Osteoblast (primary cell): Measurements from ENCODE around the gene ZNRF2. TPM values are rescaled to one million over a fixed set of nuclear protein-coding genes. Genes with fewer than 3 reads are reported as not detected.

Source experiments
- DNase-seq: peaks from one replicate; pipeline ENCODE4 v3.0.0; 2011; ENCODE audit warnings: low spot score, mixed read lengths; ENCODE audit not compliant: insufficient read length; ENCODE audit errors: missing footprints
- H2AFZ ChIP-seq: 2 replicates; pipeline ENCODE4 v1.6.0; 2011; ENCODE audit warnings: mild to moderate bottlenecking, low read length
- H3K27ac ChIP-seq: 2 replicates; pipeline ENCODE4 v1.5.1; 2011; ENCODE audit warnings: mild to moderate bottlenecking, low read depth, low read length, moderate library complexity
- H3K27me3 ChIP-seq: 2 replicates; pipeline ENCODE4 v1.6.0; 2012; ENCODE audit warnings: mild to moderate bottlenecking, control low read depth, inconsistent platforms, low read length, moderate library complexity; ENCODE audit not compliant: insufficient read depth
- H3K36me3 ChIP-seq: 2 replicates; pipeline ENCODE4 v1.5.1; 2011; ENCODE audit warnings: mild to moderate bottlenecking, low read length, control low read depth, moderate library complexity; ENCODE audit not compliant: insufficient read depth
- H3K4me1 ChIP-seq: 2 replicates; pipeline ENCODE4 v1.5.1; 2011; ENCODE audit warnings: mild to moderate bottlenecking, low read length, control low read depth, moderate library complexity; ENCODE audit not compliant: insufficient read depth
- H3K4me2 ChIP-seq: 2 replicates; pipeline ENCODE4 v1.6.0; 2011; ENCODE audit warnings: mild to moderate bottlenecking, low read length; ENCODE audit not compliant: insufficient read depth
- H3K4me3 ChIP-seq: fragments of 200-600 bp; sonication (generic); 3 replicates; pipeline ENCODE4 v1.5.1; 2012; ENCODE audit warnings: mild to moderate bottlenecking, low read length, inconsistent platforms; ENCODE audit not compliant: insufficient read depth
- H3K79me2 ChIP-seq: 2 replicates; pipeline ENCODE4 v1.6.0; 2012; ENCODE audit warnings: mild to moderate bottlenecking, low read length, control low read depth, inconsistent platforms; ENCODE audit not compliant: insufficient read depth
- H3K9me3 ChIP-seq: 2 replicates; pipeline ENCODE4 v1.5.1; 2011; ENCODE audit warnings: low read depth, low read length, control low read depth
- H4K20me1 ChIP-seq: 2 replicates; pipeline ENCODE4 v1.6.0; 2012; ENCODE audit warnings: mild to moderate bottlenecking, low read length, control low read depth; ENCODE audit not compliant: insufficient read depth
- total RNA-seq: library from RNA; depleted of rRNA; stranded (reverse); fragments of >200 nt; gene quantifications from 2 replicates; pipeline ENCODE4 v1.2.3, GENCODE V29; 2012
- TF ChIP-seq, protein P1 (sequence below): IDR thresholded peaks from 2 replicates; pipeline ENCODE4 v1.5.1; 2011; ENCODE audit warnings: mild to moderate bottlenecking, low read depth, low read length, moderate library complexity; ENCODE audit errors: extremely low read depth

ZNRF2 gene
- total RNA-seq, 1 donor = 12.7 TPM

DNA sequence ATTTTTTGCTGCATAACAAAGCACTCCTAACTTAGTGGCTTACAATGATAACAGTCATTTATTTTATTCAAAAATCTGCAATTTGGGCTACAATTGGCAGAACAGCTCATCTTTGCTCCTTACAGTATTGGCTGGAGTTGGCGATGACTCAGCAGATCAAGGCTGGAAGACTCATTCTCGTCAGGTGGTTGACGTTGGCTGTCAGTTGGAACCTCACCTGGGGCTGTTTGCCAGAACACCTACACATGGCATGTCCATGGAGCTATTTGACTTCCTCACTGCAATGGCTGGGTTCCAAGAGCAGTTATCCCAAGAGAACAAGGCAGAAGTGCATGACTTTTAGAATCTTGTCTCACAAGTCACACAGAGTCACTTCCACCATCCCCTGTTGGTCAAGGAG, 119.1 kb downstream of the ZNRF2 start:
- TF ChIP-seq, protein P1, sequence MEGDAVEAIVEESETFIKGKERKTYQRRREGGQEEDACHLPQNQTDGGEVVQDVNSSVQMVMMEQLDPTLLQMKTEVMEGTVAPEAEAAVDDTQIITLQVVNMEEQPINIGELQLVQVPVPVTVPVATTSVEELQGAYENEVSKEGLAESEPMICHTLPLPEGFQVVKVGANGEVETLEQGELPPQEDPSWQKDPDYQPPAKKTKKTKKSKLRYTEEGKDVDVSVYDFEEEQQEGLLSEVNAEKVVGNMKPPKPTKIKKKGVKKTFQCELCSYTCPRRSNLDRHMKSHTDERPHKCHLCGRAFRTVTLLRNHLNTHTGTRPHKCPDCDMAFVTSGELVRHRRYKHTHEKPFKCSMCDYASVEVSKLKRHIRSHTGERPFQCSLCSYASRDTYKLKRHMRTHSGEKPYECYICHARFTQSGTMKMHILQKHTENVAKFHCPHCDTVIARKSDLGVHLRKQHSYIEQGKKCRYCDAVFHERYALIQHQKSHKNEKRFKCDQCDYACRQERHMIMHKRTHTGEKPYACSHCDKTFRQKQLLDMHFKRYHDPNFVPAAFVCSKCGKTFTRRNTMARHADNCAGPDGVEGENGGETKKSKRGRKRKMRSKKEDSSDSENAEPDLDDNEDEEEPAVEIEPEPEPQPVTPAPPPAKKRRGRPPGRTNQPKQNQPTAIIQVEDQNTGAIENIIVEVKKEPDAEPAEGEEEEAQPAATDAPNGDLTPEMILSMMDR = no peak
- Histone ChIP-seq H3K27me3 (no peaks in the 10 kb centered on the region), H3K9me3 (no peaks in the 10 kb centered on the region), H2AFZ (no peak overlapping the region), H3K27ac (no peak overlapping the region), H3K4me3 (no peak overlapping the region), H3K36me3 (no peaks in the 10 kb centered on the region), H3K4me1 (no peaks in the 10 kb centered on the region), H3K4me2 (no peak overlapping the region), H3K79me2 (no peaks in the 10 kb centered on the region), H4K20me1 (no peaks in the 10 kb centered on the region)
- DNase-seq = no peak

DNA sequence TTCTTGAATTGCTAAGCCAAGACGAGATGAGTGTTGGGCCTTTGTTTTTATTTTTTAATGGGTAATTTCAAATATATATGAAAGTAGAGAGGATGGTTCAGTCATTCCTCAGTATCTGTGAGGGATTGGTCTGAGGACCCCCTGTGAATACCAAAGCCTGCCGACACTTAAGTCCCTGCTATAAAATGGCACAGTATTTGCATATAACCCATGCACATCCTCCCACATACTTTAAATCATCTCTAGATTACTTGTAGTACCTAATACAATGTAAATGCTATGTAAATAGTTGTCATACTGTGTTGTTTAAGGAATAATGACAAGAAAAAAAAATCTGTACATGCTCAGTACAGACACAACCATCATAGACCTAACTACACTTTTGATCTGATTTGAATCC, 120.8 kb downstream of the ZNRF2 start:
- DNase-seq = no peak
- no peaks in the 10 kb centered on the region for H3K4me1 ChIP-seq
- no peak overlapping the region for H3K4me2 ChIP-seq
- no peak overlapping the region for H2AFZ ChIP-seq
- no peaks in the 10 kb centered on the region for H3K79me2 ChIP-seq
- H3K9me3 ChIP-seq = no peaks in the 10 kb centered on the region
- no peaks in the 10 kb centered on the region for H4K20me1 ChIP-seq
- H3K36me3 ChIP-seq = no peaks in the 10 kb centered on the region
- no peaks in the 10 kb centered on the region for H3K27me3 ChIP-seq
- H3K27ac ChIP-seq = no peak overlapping the region
- TF ChIP-seq, protein P1 = no peak
- H3K4me3 ChIP-seq = no peak overlapping the region

DNA sequence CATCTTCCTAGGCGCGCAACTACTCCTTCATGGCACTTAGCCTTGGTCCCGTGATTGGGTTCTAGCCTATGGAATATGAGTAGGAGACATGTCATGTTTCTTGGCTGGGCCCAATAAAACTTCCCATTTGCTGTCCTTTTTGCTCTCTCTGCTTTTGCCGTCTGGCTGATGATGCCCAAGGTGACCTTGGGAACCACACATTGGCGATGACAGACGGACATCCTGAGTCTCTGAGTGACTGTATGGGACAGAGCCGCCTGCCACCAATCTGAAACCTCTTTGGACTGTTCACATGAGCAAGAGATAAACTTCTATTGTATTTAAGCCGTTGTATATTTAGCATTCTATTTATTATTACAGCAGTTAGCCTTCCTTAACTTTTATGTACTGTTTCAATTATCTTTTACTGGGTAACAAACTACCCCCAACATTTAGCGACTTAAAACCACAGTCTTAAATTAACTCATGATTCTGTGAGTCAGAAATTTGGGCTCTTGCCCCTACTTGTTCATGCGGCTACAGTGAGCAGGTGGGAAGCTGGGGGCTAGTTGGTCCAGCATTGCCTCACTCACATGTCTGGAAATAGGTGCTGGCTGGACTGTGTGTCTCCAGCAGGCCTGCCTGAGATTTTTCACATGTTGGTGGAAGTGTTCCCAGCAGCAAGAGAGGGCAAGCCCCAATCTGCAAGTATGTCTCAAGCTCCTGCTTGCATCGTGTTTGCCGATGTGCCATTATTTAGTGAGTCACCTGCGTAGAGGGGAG, 122.4 kb downstream of the ZNRF2 start:
- H3K36me3 ChIP-seq = no peaks in the 10 kb centered on the region
- no peaks in the 10 kb centered on the region for H3K79me2 ChIP-seq
- H3K4me3 ChIP-seq = no peak overlapping the region
- H3K4me2 ChIP-seq = no peak overlapping the region
- H3K9me3 ChIP-seq = no peaks in the 10 kb centered on the region
- TF ChIP-seq, protein P1 = no peak
- DNase-seq = no peak
- H3K4me1 ChIP-seq = no peaks in the 10 kb centered on the region
- no peaks in the 10 kb centered on the region for H4K20me1 ChIP-seq
- H3K27ac ChIP-seq = no peak overlapping the region
- H3K27me3 ChIP-seq = no peaks in the 10 kb centered on the region
- H2AFZ ChIP-seq = no peak overlapping the region

DNA sequence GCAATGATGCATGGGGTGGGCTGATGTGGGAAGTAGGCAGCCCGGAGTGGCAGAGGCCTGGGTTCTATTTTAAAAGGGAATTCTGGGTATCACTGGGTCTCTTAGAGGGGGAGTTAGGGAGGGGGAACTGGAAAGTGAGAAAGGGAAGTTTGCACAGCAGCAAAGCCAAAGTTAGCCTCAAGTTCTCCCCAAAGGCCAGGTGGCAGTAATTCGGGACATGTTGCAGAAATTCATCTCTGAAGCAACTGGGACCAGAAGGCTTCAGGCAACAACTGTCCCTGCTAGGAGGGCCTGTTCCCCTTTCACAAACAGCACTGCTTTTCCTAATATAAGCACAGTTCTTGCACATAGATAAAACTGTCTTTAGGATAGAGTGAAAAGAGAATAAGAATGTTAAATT, 126.8 kb downstream of the ZNRF2 start:
- H3K9me3 ChIP-seq = no peaks in the 10 kb centered on the region
- no peak overlapping the region for H3K4me2 ChIP-seq
- H3K36me3 ChIP-seq = no peaks in the 10 kb centered on the region
- H3K4me1 ChIP-seq = no peaks in the 10 kb centered on the region
- no peak overlapping the region for H2AFZ ChIP-seq
- DNase-seq = no peak
- H3K79me2 ChIP-seq = no peaks in the 10 kb centered on the region
- no peaks in the 10 kb centered on the region for H3K27me3 ChIP-seq
- no peak overlapping the region for H3K4me3 ChIP-seq
- H4K20me1 ChIP-seq = no peaks in the 10 kb centered on the region
- H3K27ac ChIP-seq = no peak overlapping the region
- TF ChIP-seq, protein P1 = no peak
